H1 (cell line): ENCODE measurements around the gene TTC33. TPM values are rescaled to one million over a fixed set of nuclear protein-coding genes. Genes with fewer than 3 reads are reported as not detected.

ENCODE experiments used
- CTCF ChIA-PET: fragments of 300-600 bp; sonication (Branson Sonifier 250); formaldehyde crosslinking; loops from one replicate; lab custom pipeline; 2021; ENCODE audit not compliant: partially characterized antibody; lab: Charles Lee
- POLR2A ChIA-PET: fragments of 300-600 bp; sonication (Branson Sonifier 250); formaldehyde crosslinking; loops from one replicate; lab custom pipeline; 2021; ENCODE audit warnings: inconsistent platforms; ENCODE audit not compliant: partially characterized antibody; lab: Charles Lee
- DNase-seq, 2 experiments: peaks; one replicate each; pipeline versions ENCODE4 v3.0.0 to v3.0.0-alpha.2; 2010 to 2022; ENCODE audit warnings: low spot score in 2 of 2, low read depth in 1 of 2, mixed read lengths in 1 of 2
- FAIRE-seq: peaks from 2 replicates; lab custom pipeline; 2011; peaks lifted over from hg19 to GRCh38; lab: Jason Lieb, UNC
- H2AFZ ChIP-seq: 2 replicates; pipeline ENCODE4 v1.8.1; 2012; ENCODE audit warnings: low read length, inconsistent platforms
- H2AK5ac ChIP-seq: 2 replicates; pipeline ENCODE4 v1.6.1; 2013; ENCODE audit warnings: low read depth, low read length
- H2BK120ac ChIP-seq: replicated peaks from 2 replicates; pipeline ENCODE3; 2013; ENCODE audit warnings: low read depth, low read length, inconsistent platforms
- H2BK12ac ChIP-seq: 2 replicates; pipeline ENCODE4 v1.6.1; 2013; ENCODE audit warnings: low read depth, low read length
- H2BK15ac ChIP-seq: 2 replicates; pipeline ENCODE4 v1.6.1; 2013; ENCODE audit warnings: low read length
- H2BK20ac ChIP-seq: 2 replicates; pipeline ENCODE4 v1.6.1; 2013; ENCODE audit warnings: low read length
- H2BK5ac ChIP-seq: 2 replicates; pipeline ENCODE4 v1.6.1; 2013; ENCODE audit warnings: low read depth, low read length
- H3K14ac ChIP-seq: 2 replicates; pipeline ENCODE4 v1.6.1; 2013; ENCODE audit warnings: inconsistent platforms; ENCODE audit not compliant: insufficient read length
- H3K18ac ChIP-seq: 2 replicates; pipeline ENCODE4 v1.6.1; 2013; ENCODE audit warnings: low read length; ENCODE audit errors: extremely low read depth
- H3K23ac ChIP-seq: 2 replicates; pipeline ENCODE4 v1.6.1; 2013; ENCODE audit warnings: inconsistent platforms; ENCODE audit not compliant: insufficient read length
- H3K23me2 ChIP-seq: 2 replicates; pipeline ENCODE4 v1.6.1; 2013; ENCODE audit warnings: low read depth, low read length
- H3K27ac ChIP-seq: 2 replicates; pipeline ENCODE4 v1.6.1; 2011; ENCODE audit warnings: low read depth, low read length, inconsistent platforms
- H3K27me3 ChIP-seq, 4 experiments: replicated peaks in 1 of 4; 1 replicate in 1 of 4; 2 replicates in 3 of 4; pipeline versions ENCODE4 v1.6.1 to v1.8.1; 2011 to 2013; ENCODE audit warnings: low read length in 3 of 4, mild to moderate bottlenecking in 3 of 4, inconsistent platforms in 2 of 4, mixed read lengths in 2 of 4, moderate library complexity in 1 of 4; ENCODE audit not compliant: control insufficient read depth in 3 of 4, insufficient read depth in 3 of 4; ENCODE audit errors: extremely low read depth in 1 of 4
- H3K36me3 ChIP-seq, 4 experiments: 2 replicates each; pipeline versions ENCODE4 v1.6.1 to v1.8.1; 2011 to 2013; ENCODE audit warnings: mild to moderate bottlenecking in 4 of 4, low read length in 3 of 4, moderate library complexity in 2 of 4, control low read depth in 1 of 4, inconsistent platforms in 1 of 4; ENCODE audit not compliant: insufficient read depth in 4 of 4, control insufficient read depth in 2 of 4
- H3K4ac ChIP-seq: replicated peaks from 2 replicates; pipeline ENCODE3; 2013; ENCODE audit warnings: low read length, low read depth, mixed read lengths, inconsistent platforms; ENCODE audit not compliant: insufficient read length
- H3K4me1 ChIP-seq, 4 experiments: replicated peaks in 1 of 4; 1 replicate in 1 of 4; 2 replicates in 3 of 4; pipeline versions ENCODE4 v1.6.1 to v1.8.1; 2011 to 2013; ENCODE audit warnings: low read length in 3 of 4, inconsistent platforms in 2 of 4, mixed read lengths in 1 of 4; ENCODE audit not compliant: insufficient read depth in 4 of 4, control insufficient read depth in 3 of 4
- H3K4me2 ChIP-seq, 2 experiments: 2 replicates each; pipeline versions ENCODE4 v1.6.1 to v1.8.1; 2011 to 2013; ENCODE audit warnings: low read depth in 2 of 2, low read length in 2 of 2, control low read depth in 1 of 2, inconsistent platforms in 1 of 2, mild to moderate bottlenecking in 1 of 2; ENCODE audit not compliant: insufficient read depth in 1 of 2
- H3K4me3 ChIP-seq, 4 experiments: fragments of 200-600, 300-600 bp in 1 of 4; sonication (generic), shearing (Covaris generic), sonication (Bioruptor Twin) in 1 of 4; 2 replicates each; pipeline versions ENCODE4 v1.5.1 to v1.8.1; 2011 to 2016; ENCODE audit warnings: low read length in 4 of 4, low read depth in 3 of 4, control low read depth in 2 of 4, inconsistent platforms in 2 of 4, mild to moderate bottlenecking in 2 of 4, mixed read lengths in 1 of 4, moderate library complexity in 1 of 4; ENCODE audit not compliant: insufficient read depth in 2 of 4; ENCODE audit errors: extremely low read depth in 1 of 4
- H3K56ac ChIP-seq: replicated peaks from 2 replicates; pipeline ENCODE3; 2013; ENCODE audit warnings: low read depth, mild to moderate bottlenecking, mixed read lengths, low read length, inconsistent platforms; ENCODE audit not compliant: insufficient read length
- H3K79me1 ChIP-seq: 2 replicates; pipeline ENCODE4 v1.6.1; 2013; ENCODE audit warnings: low read depth, low read length, control low read depth
- H3K79me2 ChIP-seq, 2 experiments: 2 replicates each; pipeline versions ENCODE4 v1.6.1 to v1.8.1; 2012 to 2013; ENCODE audit warnings: low read length in 2 of 2, mild to moderate bottlenecking in 2 of 2, inconsistent platforms in 1 of 2; ENCODE audit not compliant: insufficient read depth in 2 of 2, control insufficient read depth in 1 of 2
- H3K9ac ChIP-seq, 4 experiments: replicated peaks in 1 of 4; 1 replicate in 1 of 4; 2 replicates in 3 of 4; pipeline versions ENCODE4 v1.6.1 to v1.8.1; 2011 to 2013; ENCODE audit warnings: low read depth in 3 of 4, low read length in 3 of 4, control low read depth in 2 of 4, mild to moderate bottlenecking in 2 of 4, moderate library complexity in 2 of 4, inconsistent platforms in 1 of 4; ENCODE audit errors: extremely low read depth in 1 of 4
- H3K9me3 ChIP-seq, 2 experiments: 2 replicates each; pipeline versions ENCODE4 v1.6.1 to v1.8.1; 2012 to 2013; ENCODE audit warnings: mild to moderate bottlenecking in 2 of 2, moderate library complexity in 2 of 2, control low read depth in 1 of 2, inconsistent platforms in 1 of 2, low read depth in 1 of 2, low read length in 1 of 2, mixed read lengths in 1 of 2; ENCODE audit not compliant: insufficient read depth in 2 of 2
- H4K20me1 ChIP-seq, 2 experiments: replicated peaks in 1 of 2; 2 replicates each; pipeline versions ENCODE3 to v1.8.1; 2011 to 2013; ENCODE audit warnings: inconsistent platforms in 2 of 2, low read length in 2 of 2, mild to moderate bottlenecking in 1 of 2; ENCODE audit not compliant: insufficient read depth in 2 of 2, control insufficient read depth in 1 of 2
- H4K5ac ChIP-seq: 2 replicates; pipeline ENCODE4 v1.6.1; 2013; ENCODE audit warnings: low read length, low read depth, mixed read lengths, inconsistent platforms; ENCODE audit not compliant: insufficient read length
- H4K8ac ChIP-seq: 2 replicates; pipeline ENCODE4 v1.8.0; 2013; ENCODE audit warnings: mild to moderate bottlenecking, moderate library complexity, low read length, inconsistent platforms; ENCODE audit not compliant: insufficient read depth; ENCODE audit errors: extremely low read depth
- H4K91ac ChIP-seq: replicated peaks from 2 replicates; pipeline ENCODE3; 2013; ENCODE audit warnings: low read length, mixed read lengths, inconsistent platforms; ENCODE audit not compliant: insufficient read length
- CTBP2 ChIP-seq: IDR thresholded peaks from 2 replicates; pipeline ENCODE4 v1.7.0; 2011; ENCODE audit warnings: borderline replicate concordance, mild to moderate bottlenecking, moderate library complexity, mixed read lengths, low read length; ENCODE audit not compliant: insufficient read depth, insufficient read length
- SIRT6 ChIP-seq: IDR thresholded peaks from one replicate; pipeline ENCODE4 v1.7.1; 2012; ENCODE audit warnings: low read length, inconsistent platforms
- WGBS, 2 experiments: shearing (Covaris generic) in 1 of 2; methylation state at CpG; one replicate each; pipeline versions ENCODE4 v1.1.6 to v1.1.7; 2013 to 2015; ENCODE audit warnings: low lambda C conversion rate in 2 of 2, mixed read lengths in 2 of 2, inconsistent platforms in 1 of 2, low coverage in 1 of 2, missing lambda C conversion rate in 1 of 2; ENCODE audit not compliant: insufficient replicate concordance in 2 of 2, insufficient coverage in 1 of 2, insufficient read length in 1 of 2; ENCODE audit errors: extremely low coverage in 1 of 2, missing lambda C conversion rate in 1 of 2; 5-methylcytosine and 5-hydroxymethylcytosine counted together
- polyA plus RNA-seq, 7 experiments: library from polyadenylated mRNA; depleted of rRNA in 3 of 7; stranded (reverse) in 5 of 7; unstranded in 2 of 7; fragments of >200 nt in 5 of 7; fragments of 200-250 nt in 2 of 7; gene quantifications; 1 replicate in 5 of 7; 2 replicates in 1 of 7; 4 replicates in 1 of 7; pipeline versions ENCODE4 v1.2.1 to v1.2.3, GENCODE V29; 2011 to 2013; ENCODE audit warnings: missing spikeins in 2 of 7, mixed read lengths in 2 of 7
- total RNA-seq: library from RNA; stranded (reverse); fragmentation: NEBNext Ultra II Directional; extraction: Animal tissue kit (Norgen Biotek cat#: 25700); gene quantifications from 2 replicates; pipeline ENCODE4 v1.2.1, GENCODE V29; 2021

TTC33 gene
- total and polyA plus RNA-seq, 2 of the 8 experiments (the other 6 are each of a cell fraction or from before 2014, with no cell fraction given), result 1.2 to 12.6 TPM

- Histone ChIP-seq H3K14ac (no peak overlapping the region), H4K20me1 (no peaks in the 10 kb centered on the region), H3K27ac (no peak overlapping the region), H3K23ac (no peak overlapping the region), H3K23me2 (no peaks in the 10 kb centered on the region), H2BK120ac (no peak overlapping the region), H3K56ac (no peak overlapping the region), H3K4me1 (no peaks in the 10 kb centered on the region), H3K9me3 (no peaks in the 10 kb centered on the region), H2BK5ac (no peak overlapping the region), H3K4me2 (no peak overlapping the region), H2BK12ac (no peak overlapping the region), H2AK5ac (no peak overlapping the region), H3K4me3 (no peak overlapping the region), H3K4ac (no peak overlapping the region), H4K5ac (no peak overlapping the region), H3K9ac (no peak overlapping the region), H2AFZ (no peak overlapping the region; the same call in 1 of the 2 replicates), H3K36me3 (no peaks in the 10 kb centered on the region), H2BK20ac (no peak overlapping the region), H3K18ac (no peak overlapping the region), H3K79me1 (no peaks in the 10 kb centered on the region), H4K91ac (no peak overlapping the region), H2BK15ac (no peak overlapping the region), H3K79me2 (no peaks in the 10 kb centered on the region), H4K8ac (no peak overlapping the region), H3K27me3 (no peaks in the 10 kb centered on the region)
- no peak for DNase-seq
- CTCF ChIA-PET, result no interaction called here
- WGBS, 2 experiments, result 78% methylated on average over 2 of the region's 2 CpGs; no CpG with 5 or more reads in 1 of the 2 experiments
- POLR2A ChIA-PET, result no interaction called here
- no peak for FAIRE-seq
- no peak for TF ChIP-seq CTBP2
- TF ChIP-seq SIRT6, result no peak
Measured at GRCh38 chr5:40484495-40484894, 271.3 kb downstream of the TTC33 start.
